CD4-positive, alpha-beta T cell (primary cell): ENCODE data around the gene KIAA1671. TPM values are rescaled to one million over a fixed set of nuclear protein-coding genes. Genes with fewer than 3 reads are reported as not detected.

Experiments used
- ATAC-seq: fragments of 200-7000 bp; cut with Tn5 transposase; one replicate; pipeline ENCODE4 v1.10.0; 2022; ENCODE audit warnings: mild to moderate bottlenecking; ENCODE audit not compliant: poor library complexity
- CTCF ChIA-PET: fragments of 350-600 bp; sonication (Branson Sonifier 250); formaldehyde crosslinking; loops from one replicate; lab custom pipeline; 2021; ENCODE audit warnings: antibody characterized with exemption, inconsistent platforms; lab: Charles Lee
- POLR2A ChIA-PET: fragments of 350-600 bp; sonication (Branson Sonifier 250); formaldehyde crosslinking; loops from one replicate; lab custom pipeline; 2021; ENCODE audit warnings: antibody characterized with exemption, inconsistent platforms; lab: Charles Lee
- DNase-seq, 14 experiments: peaks; one replicate each; pipeline ENCODE4 v3.0.0-alpha.2; 2013 to 2020; ENCODE audit warnings: mixed read lengths in 2 of 14
- H3K27ac ChIP-seq, 2 donors: one replicate each; pipeline versions ENCODE4 v1.5.1 to v1.7.0; 2013; ENCODE audit warnings: low read length in 2 of 2, low read depth in 1 of 2, mild to moderate bottlenecking in 1 of 2
- H3K27me3 ChIP-seq, 2 experiments: 1 replicate in 1 of 2; 2 replicates in 1 of 2; pipeline versions ENCODE4 v1.6.1 to v1.7.0; 2013; ENCODE audit warnings: low read length in 2 of 2, control low read depth in 1 of 2, mild to moderate bottlenecking in 1 of 2, moderate library complexity in 1 of 2; ENCODE audit not compliant: insufficient read depth in 2 of 2, control insufficient read depth in 1 of 2
- H3K36me3 ChIP-seq: one replicate; pipeline ENCODE4 v1.6.1; 2013; ENCODE audit warnings: low read length, control low read depth; ENCODE audit not compliant: insufficient read depth
- H3K4me1 ChIP-seq: one replicate; pipeline ENCODE4 v1.6.1; 2013; ENCODE audit warnings: low read length, control low read depth; ENCODE audit not compliant: insufficient read depth
- H3K4me3 ChIP-seq: one replicate; pipeline ENCODE4 v1.5.1; 2013; ENCODE audit warnings: mild to moderate bottlenecking, low read length, moderate library complexity
- H3K9me3 ChIP-seq, 2 experiments: 1 replicate in 1 of 2; 2 replicates in 1 of 2; pipeline versions ENCODE4 v1.6.1 to v1.7.0; 2013; ENCODE audit warnings: low read length in 2 of 2, mild to moderate bottlenecking in 2 of 2, control low read depth in 1 of 2, moderate library complexity in 1 of 2; ENCODE audit not compliant: control insufficient read depth in 1 of 2, insufficient read depth in 1 of 2
- H3K27ac Mint-ChIP-seq: one replicate; pipeline ENCODE4 v1.8.0; 2020; ENCODE audit warnings: mixed read lengths
- H3K27me3 Mint-ChIP-seq: one replicate; pipeline ENCODE4 v1.8.0; 2021; ENCODE audit warnings: mixed read lengths
- H3K36me3 Mint-ChIP-seq: one replicate; pipeline ENCODE4 v1.8.0; 2021; ENCODE audit warnings: low read depth, mixed read lengths
- H3K4me1 Mint-ChIP-seq: one replicate; pipeline ENCODE4 v1.8.0; 2021; ENCODE audit warnings: low read depth, mixed read lengths
- H3K4me3 Mint-ChIP-seq: one replicate; pipeline ENCODE4 v1.8.0; 2020; ENCODE audit warnings: mild to moderate bottlenecking, mixed read lengths
- H3K9me3 Mint-ChIP-seq: one replicate; pipeline ENCODE4 v1.8.0; 2020; ENCODE audit warnings: mixed read lengths
- CTCF ChIP-seq: fragments of 200-600 bp; IDR thresholded peaks from one replicate; pipeline ENCODE4 v1.8.0; 2022; ENCODE audit warnings: antibody characterized with exemption, mild to moderate bottlenecking
- intact Hi-C, 2 experiments: fragments of 100-400 bp; cut with DNase I in 1 of 2; cut with micrococcal nuclease in 1 of 2; formaldehyde crosslinking; loops; one replicate each; pipeline versions ENCODE4 v1.15.1 to v1.9.0; 2023 to 2025; cut with DNase I, micrococcal nuclease
- total RNA-seq, 174 experiments: library from RNA in 2 of 174; stranded (reverse) in 2 of 174; gene quantifications; one replicate each; pipeline ENCODE4 v1.2.3 and lab custom pipeline; 2021 to 2026

Gene KIAA1671
- total RNA-seq, 2 experiments from 2014 or later, result 2.6 to 2.9 TPM

DNA sequence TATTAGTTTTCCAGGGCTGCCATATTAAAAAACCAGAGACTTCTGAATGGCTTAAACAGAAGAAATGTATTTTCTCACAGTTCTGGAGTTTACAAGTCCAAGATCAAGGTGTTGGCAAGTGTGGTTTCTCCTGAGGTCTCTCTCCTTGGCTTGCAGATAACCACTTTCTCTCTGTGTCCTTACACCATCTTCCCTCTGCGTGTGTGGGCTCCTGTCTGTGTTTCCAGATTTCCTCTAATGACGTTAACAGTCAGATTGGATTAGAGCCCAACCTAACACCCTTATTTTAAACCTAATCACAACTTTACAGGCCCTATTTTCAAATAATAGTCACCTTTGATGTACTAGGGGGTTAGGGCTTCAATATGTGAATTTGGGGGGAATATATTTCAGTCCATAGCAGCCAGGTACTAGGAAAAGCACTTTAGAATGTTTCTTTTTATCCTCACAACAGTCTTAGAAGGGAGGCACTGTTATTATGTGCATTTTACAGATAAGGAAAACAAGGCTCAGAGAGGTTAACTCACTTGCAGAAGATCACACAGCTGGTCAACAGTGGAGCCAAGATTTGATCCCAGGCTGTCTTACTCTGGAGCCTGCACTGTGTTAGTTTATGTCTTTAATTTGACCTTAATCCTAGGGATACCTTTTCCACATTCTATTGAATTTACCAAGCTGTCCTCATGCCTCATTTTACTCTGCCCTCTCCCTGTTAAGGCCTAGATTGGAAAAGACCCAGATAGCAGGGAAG is 130.7 kb downstream of the KIAA1671 start:
- H3K4me1 ChIP-seq, result peaks cover 16% of the 10 kb centered on the region
- Mint-ChIP-seq H3K36me3 (no peaks in the 10 kb centered on the region), H3K4me3 (no peak overlapping the region), H3K4me1 (peaks cover 41% of the 10 kb centered on the region), H3K27me3 (no peaks in the 10 kb centered on the region), H3K27ac (no peak overlapping the region), H3K9me3 (no peaks in the 10 kb centered on the region)
- intact Hi-C loops, result loop anchor here in 1 of 2 experiments (5.0 kb wide), 1 partner anchor 279 kb away; no protein-coding TSS in a partner anchor
- CTCF ChIA-PET, result no interaction called here
- no peak overlapping the region for H3K27ac ChIP-seq
- POLR2A ChIA-PET, result interaction anchor here (7.3 kb wide), 1 partner anchor 14 kb away, joined by 57 read pairs; no protein-coding TSS in a partner anchor
- DNase-seq (no peak), ATAC-seq (no peak)
- TF ChIP-seq CTCF, result no peak
- H3K9me3 ChIP-seq, result peaks cover 0 to 3% of the 10 kb centered on the region in 2 experiments
- no peak overlapping the region for H3K4me3 ChIP-seq
- H3K27me3 ChIP-seq, result no peaks in the 10 kb centered on the region
- H3K36me3 ChIP-seq, result no peaks in the 10 kb centered on the region

DNA sequence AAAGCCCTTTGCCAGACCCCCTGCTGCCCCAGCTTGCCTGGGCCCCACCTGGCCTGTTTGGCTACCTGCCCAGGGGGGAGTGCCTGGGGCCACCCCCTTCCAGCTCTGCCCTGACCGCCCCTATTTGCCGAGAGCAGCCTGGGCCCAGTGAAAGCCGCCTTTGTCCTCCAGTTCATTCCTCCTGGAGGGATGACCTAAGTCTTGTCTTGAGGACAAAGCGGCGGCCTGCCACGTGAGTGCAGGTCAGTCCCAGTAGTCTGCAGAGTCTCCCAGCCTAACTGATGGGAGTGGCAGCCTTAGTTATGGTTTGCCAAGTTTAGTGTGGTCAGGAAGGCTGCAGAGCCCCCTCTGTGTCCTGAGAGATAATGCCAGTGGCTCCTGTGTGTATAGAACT is 131.3 kb downstream of the KIAA1671 start:
- intact Hi-C loops, result loop anchor here in 1 of 2 experiments (5.0 kb wide), 1 partner anchor 278 kb away; no protein-coding TSS in a partner anchor
- Mint-ChIP-seq H3K4me3 (no peak overlapping the region), H3K27ac (no peak overlapping the region), H3K36me3 (no peaks in the 10 kb centered on the region), H3K4me1 (peaks cover 38% of the 10 kb centered on the region), H3K27me3 (no peaks in the 10 kb centered on the region), H3K9me3 (no peaks in the 10 kb centered on the region)
- Histone ChIP-seq H3K27ac (no peak overlapping the region), H3K36me3 (no peaks in the 10 kb centered on the region), H3K9me3 (peaks cover 0 to 3% of the 10 kb centered on the region in 2 experiments), H3K4me3 (no peak overlapping the region), H3K4me1 (peaks cover 16% of the 10 kb centered on the region), H3K27me3 (no peaks in the 10 kb centered on the region)
- DNase-seq (no peak), ATAC-seq (no peak)
- POLR2A ChIA-PET, result no interaction called here
- CTCF ChIA-PET, result no interaction called here
- no peak for TF ChIP-seq CTCF

DNA sequence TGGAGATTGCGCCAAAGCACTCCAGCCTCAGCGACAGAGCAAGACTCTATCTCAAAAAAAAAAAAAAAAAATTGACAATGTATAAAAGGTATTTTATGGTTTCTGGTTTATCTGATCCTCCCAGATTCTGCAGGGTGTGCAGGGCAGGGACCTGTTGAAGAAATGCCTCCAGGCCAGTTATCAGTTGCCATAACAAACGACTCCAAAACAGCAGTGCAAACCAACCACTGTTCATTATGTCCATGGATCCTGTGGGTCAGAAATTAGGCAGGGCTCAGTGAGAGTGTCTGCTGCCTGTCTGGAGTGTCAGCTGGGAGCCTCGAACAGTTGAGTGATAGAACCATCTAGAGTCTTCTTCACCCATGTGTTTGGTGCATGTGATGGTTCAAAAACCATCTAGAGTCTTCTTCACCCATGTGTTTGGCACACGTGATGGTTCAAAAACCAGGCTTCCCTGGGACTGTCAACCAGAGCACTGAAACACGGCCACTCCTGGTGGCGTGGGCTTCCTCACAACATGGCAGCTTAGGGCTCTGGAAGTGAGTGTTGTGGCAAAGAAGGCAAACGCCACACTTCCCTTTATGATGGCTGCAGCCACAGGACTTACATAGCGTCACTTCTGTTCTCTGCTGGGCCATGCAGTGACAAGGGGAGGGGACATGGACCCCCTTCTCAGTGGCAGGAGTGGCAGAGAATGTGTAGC is 132.0 kb downstream of the KIAA1671 start:
- Mint-ChIP-seq H3K27me3 (no peaks in the 10 kb centered on the region), H3K4me1 (peaks cover 33% of the 10 kb centered on the region), H3K4me3 (no peak overlapping the region), H3K36me3 (no peaks in the 10 kb centered on the region), H3K27ac (no peak overlapping the region), H3K9me3 (no peaks in the 10 kb centered on the region)
- ATAC-seq, result no peak
- intact Hi-C loops, result loop anchor here in 1 of 2 experiments (5.0 kb wide), 1 partner anchor 278 kb away; no protein-coding TSS in a partner anchor
- POLR2A ChIA-PET, result no interaction called here
- DNase-seq, result no peak
- Histone ChIP-seq H3K4me3 (no peak overlapping the region), H3K9me3 (peaks cover 0 to 3% of the 10 kb centered on the region in 2 experiments), H3K4me1 (peaks cover 16% of the 10 kb centered on the region), H3K36me3 (no peaks in the 10 kb centered on the region), H3K27me3 (no peaks in the 10 kb centered on the region), H3K27ac (no peak overlapping the region)
- TF ChIP-seq CTCF, result no peak
- CTCF ChIA-PET, result no interaction called here
